Activated T-cell treated with anti-CD3 and anti-CD28 coated beads for 48 hours (primary cell): ENCODE measurements around the gene RFC5.
A peak's percentile ranks its signal among the peaks of the same experiment; 100 is the strongest.
"Not testable (repeated sequence)": the region's sequence is repeated elsewhere in the genome, so short reads cannot be mapped to it uniquely, and the experiment has no call there.

Source experiments
- DNase-seq: peaks from one replicate; pipeline ENCODE4 v3.0.0-alpha.2; 2020; ENCODE audit warnings: low read depth

RFC5 gene

DNA sequence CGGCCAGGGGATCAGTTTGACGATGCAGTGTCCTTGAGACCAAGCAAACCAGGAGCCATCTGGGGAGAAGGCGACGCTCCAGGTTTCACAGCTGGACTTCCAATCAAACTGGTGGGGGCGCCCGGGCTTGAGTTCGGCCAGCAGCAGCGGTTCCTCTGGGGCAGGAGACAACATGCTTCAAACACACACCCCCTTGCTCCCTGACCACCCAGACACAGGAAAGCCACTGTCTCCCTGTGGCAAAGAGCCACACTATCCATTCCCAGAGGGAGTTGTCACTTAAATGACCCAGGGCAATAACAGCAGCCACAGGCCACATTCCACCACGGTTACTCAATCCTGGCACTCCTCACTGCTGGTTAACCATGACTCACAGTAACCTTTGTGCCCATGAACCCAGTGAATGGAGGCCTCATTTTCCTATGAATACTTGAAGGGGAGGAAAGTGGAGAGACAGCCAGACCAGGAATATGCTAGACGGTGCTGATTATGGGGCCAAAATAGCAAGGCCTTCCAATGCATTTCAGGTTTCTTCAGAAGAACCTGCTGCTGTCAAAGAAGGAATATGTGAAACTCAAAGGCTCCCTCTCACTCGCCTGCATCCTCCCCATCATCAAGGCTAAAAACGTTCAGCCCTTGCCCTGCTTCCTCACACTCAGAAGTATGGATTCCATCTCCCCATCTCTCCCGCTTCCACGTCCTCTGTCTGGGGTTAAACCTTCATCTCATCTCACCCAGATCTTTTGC lies 36.0 kb downstream of the RFC5 start:
- DNase-seq = peak; percentile 50

GRCh38 chr12:118053071-118053985 lies 36.8 kb downstream of the RFC5 start:
- no peak for DNase-seq

GRCh38 chr12:118055144-118055557 lies 38.6 kb downstream of the RFC5 start:
- DNase-seq = peak; percentile 76

GRCh38 chr12:118055865-118056773 lies 39.6 kb downstream of the RFC5 start:
- no peak for DNase-seq

- no peak for DNase-seq
Measured at GRCh38 chr12:118058227-118058626, 41.7 kb downstream of the RFC5 start.

DNA sequence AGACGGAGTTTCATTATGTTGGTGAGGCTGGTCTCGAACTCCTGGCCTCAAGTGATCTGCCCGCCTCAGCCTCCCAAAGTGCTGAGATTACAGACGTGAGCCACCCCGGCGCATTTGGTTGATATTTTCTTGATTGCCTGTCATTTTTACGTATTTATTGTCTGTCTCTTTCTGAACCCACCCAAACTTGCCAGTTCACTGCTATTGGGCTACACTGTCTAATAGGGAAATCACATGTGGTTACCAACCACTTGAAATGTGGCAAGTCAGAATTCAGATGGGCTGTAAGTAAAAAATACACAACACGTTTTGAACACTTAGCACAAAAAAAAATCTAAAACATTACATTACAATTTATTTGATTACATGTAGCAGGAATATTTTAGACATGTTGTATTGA lies 42.4 kb downstream of the RFC5 start:
- DNase-seq = no peak

DNA sequence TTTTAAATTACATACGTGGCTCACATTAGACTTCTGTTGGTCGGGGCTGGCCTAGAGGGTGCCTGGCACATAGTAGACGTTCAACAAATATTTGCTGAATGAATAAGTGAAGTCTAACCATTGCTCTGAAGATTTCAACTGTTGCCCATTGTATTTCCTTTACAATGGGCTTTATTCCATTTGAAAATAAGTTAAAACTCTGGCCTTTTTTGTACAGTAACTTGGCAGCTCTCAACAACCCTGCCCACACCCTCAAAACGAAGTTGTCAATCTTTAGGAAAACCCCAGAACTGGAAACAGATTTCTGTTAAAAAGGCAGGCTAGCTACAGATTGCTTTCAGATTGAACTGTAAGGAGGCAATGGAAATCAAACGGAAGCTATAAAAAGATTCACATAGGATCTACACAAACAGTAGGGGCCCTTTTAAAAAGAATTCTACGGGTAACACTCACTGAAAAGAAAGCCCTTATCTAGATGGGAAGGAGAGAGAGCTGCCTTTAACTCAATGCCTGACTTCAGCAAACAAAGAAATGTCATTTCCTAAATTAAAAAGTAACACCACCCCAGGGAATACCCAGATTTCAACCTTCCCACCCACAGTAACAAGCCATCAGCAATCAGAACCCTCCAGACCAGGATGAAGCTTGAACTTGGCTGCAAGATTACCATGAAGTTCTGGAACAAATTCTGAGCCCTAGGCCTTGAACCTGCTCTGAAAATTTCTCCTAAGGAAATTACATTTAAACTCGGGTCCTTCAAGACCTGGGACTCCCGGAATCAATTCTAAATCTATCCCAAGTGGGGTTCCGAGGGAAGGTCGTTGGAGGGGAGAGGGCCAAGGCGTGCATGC lies 43.1 kb downstream of the RFC5 start:
- no peak for DNase-seq

DNA sequence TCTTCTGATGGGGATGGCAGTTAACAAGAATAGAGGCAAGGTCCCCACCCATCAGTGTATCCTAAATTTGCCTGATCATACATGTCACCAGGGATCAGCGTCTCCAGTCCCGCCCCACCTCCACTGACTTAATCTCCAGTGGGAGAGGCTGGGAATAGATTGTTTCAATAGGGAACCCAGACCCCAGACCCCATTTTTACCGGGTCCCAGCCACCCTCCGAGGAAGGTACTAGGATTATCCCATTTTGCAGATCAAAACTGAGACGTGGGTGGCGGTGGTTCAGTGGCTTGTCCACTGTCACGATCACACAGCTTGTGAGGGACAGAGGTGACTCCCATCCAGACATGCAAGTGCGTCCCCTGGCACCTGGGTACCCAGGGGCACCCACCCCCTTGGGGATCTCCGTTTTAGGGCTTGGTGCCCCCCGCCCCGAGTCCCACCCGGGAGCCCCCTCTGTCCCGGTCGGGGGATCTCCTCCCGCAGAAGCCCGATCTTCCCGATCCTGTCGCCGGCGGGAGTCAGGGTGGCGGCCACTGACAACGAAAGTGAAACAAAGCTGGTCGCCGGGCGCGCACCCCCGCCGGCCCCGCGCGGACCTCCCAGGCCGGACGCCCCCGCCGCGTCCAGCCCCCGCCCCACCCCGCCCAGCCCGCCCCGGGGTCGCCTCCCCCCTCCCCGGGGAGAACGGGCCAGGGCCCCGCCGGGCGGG lies 44.0 kb downstream of the RFC5 start:
- DNase-seq = no peak

DNA sequence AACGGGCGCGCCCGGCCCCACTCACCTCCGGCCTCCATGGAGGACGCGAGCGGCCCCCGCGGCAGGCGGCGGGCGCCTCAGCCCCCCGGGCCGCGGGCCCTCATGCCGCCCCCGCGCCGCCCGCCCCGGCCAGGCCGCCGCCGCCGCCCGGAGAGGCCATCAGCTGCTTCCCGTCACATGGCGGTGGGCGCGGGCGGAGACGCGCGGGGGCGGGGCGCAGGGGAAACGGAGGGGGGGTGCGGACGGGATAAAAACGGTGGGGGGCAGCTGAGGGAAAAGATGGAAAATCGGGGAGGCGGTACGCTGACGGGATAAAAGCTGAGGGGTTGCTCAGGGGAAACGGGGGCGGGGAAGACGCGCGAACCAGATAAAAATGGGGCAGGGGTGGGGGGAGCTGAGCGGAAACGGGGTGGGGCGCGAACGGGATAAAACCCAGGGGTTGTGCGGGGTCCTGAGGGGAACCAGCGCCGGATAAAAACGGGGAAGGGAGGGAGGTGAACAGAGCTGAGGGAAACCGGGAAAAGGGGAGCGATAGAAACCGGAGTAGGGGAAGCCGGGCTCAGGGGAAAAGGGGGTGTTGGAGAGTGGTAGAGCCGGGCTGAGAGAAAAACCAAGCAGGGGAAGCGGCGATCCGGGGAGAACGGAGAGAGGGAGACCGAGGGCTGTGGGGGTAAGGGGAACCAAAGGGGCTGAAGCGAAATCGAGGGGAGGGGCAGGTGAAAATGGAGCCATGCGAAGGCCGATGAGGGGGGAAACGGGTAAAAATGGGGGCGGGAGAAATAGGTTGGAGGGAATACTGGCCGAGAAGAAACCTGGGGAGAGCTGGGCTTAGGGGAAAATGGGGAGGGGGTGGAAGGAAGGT lies 44.7 kb downstream of the RFC5 start, which contains the start of gene WSB2:
Gene WSB2, minus strand, starts transcription at position 169 of the 862 bp plus-strand sequence. Its CDS starts 131 bp downstream, at position 38.
- peak; percentile 55 for DNase-seq

DNA sequence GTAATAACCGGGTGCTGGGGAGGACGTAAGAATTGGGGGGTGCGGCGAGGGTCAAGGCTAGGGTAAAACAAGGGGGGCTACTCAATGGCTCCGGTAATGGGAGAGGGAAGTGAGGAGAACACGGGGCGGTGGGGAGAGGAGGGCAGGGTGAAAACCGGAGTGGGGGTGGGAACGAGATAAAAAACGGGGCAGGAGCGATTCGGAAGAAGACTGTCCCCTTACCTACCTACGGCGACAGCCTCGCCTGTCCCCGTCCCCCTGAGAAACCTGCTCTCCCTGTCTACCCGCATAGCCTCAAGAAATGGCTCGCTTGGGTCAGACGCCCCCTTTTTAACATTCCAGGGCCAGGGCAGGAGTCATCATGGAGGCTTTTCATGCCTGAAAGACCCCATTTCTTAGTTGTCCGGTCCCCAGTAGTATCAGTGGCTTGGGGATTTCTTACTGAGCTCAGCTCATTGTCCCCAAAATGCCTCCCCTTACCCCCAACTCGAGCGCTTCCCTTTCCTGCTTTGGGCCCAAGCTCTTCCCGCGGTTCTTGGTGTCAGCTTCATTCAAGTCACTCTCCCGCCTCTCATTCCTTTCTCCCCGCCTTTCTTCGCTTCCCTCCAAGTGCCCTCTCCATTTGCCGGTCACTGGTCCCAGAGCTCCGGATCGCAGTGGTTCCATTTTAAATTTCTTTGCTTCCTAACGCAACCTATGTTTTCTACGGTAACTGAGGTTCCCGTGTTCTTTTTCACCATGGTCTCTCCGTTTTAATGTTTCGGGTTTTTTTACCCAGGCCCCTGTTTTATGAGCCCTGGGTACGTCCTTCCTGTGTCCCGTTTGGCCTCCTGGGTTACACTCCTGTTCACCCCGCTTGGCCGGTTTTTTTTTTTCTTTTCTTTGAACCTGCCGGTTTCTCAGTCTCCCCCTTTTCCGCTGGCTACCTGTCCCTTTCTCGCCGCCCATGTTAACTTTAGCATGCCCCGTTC lies 45.7 kb downstream of the RFC5 start:
- DNase-seq = no peak

DNA sequence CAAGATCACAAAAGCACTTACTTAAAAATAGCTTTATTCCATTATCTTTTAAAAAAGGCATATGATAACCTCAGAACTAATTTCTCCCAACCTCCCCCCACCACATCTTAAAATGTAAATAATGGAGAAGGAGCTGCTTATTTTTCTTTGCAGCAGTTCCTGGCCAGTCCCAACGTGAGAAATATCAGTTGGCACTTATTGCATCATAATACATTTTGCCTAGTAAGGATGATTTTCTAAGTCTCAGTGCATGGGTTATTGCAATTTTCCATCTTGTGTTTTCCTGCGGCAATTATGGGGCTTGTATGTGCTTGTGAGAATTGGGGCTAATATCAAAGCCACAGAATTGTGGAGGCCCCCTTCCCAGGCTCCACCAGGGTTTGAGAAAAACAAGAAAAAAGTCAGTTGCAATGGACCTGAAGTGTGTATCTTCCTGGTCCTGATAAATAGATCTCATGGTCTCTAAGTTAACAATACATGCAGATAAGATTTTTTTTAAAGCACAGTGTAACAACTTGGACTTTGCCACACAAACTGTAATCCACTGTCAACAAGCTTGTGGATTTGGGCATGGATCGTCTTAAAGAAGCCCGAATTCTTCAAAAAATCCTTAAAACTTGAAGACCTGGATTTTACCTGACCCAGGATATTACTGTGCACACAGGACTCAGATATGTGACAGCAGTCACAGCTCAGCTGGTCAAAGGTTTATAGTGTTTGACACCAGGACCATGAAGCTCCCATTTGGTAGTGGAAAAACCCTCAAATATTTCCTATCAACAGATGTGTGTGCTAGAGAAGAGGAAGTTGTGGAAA lies 47.3 kb downstream of the RFC5 start:
- no peak for DNase-seq

GRCh38 chr12:118064608-118065007 lies 48.1 kb downstream of the RFC5 start:
- DNase-seq = no peak

GRCh38 chr12:118065380-118065779 lies 48.9 kb downstream of the RFC5 start:
- no peak for DNase-seq

DNA sequence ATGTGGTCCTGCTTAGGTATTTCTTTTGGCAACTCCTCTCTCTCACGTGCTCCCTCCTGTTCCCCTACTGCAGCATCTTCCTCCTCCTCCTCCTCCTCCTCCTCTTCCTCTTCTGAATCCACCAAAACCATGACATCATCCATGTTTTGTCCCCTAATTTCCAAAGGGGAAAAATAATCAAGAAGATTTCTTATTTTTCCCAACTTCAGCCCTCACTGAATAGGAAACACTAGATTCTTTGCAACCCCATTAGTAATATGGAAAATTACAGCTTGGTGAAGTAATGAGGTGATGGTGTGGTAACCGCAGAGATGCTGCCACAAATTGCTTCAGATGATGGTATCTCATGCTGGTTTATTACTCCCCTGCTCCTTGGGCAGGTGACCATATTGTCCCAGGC lies 51.9 kb downstream of the RFC5 start:
- no peak for DNase-seq

DNA sequence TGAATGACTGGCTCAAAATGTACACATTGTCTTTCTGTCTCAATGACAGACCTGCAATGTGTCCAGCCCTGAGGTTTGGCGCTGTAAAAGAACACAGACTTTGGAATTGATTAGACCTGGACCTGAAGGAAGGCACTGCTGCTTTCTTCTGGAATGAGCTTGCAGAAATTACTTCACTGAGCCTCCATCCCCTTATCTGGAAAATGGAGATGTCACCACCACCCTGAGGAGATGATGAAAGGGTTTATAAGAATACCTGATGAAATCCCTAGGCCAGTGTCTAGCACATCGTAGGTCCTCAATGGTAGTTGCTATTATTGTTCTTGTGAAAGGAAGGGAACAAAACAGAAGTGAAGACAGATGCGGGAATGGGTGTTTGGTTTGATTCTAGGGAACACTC lies 54.1 kb downstream of the RFC5 start:
- DNase-seq = no peak

DNA sequence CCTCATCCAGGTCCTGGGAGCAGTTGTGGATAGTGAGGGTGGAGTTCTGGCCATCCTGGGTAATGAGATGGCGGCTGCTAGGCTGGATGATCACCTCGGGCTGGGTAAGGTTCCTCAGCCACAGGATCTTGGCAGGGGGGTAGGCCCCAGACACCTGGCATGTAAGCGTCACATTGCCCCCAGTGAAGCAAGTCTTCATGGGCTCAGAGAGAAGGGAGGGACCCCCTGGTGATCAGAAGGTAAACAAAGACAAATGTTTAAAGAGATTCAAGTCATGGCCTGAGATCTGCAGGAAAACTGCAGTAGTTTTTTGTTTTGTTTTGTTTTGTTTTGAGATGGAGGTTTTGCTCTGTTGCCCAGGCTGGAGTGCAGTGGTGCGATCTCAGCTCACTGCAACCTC lies 57.3 kb downstream of the RFC5 start:
- DNase-seq = no peak

GRCh38 chr12:118081521-118081920 lies 65.0 kb downstream of the RFC5 start:
- not testable (repeated sequence) for DNase-seq
